Prostate gland (tissue), 2 donors: ENCODE measurements around the gene CNTNAP1. TPM values are rescaled to one million over a fixed set of nuclear protein-coding genes. Genes with fewer than 3 reads are reported as not detected.

ENCODE experiments used
- DNase-seq: peaks from one replicate; pipeline ENCODE4 v3.0.0-alpha.2; 2019; ENCODE audit warnings: low spot score
- H3K27ac ChIP-seq, 2 donors: fragments of 200-600 bp; sonication (generic); 2 replicates each; pipeline ENCODE4 v1.5.1; 2017 to 2019
- H3K27me3 ChIP-seq: fragments of 200-600 bp; sonication (generic); replicated peaks from 2 replicates; pipeline ENCODE4 v1.5.1; 2019; ENCODE audit not compliant: insufficient read depth
- H3K36me3 ChIP-seq, 2 donors: fragments of 200-600 bp; sonication (generic); 1 replicate in 1 of 2; 2 replicates in 1 of 2; pipeline versions ENCODE4 v1.5.1 to v1.8.1; 2017 to 2019
- H3K4me1 ChIP-seq: fragments of 200-600 bp; sonication (generic); replicated peaks from 2 replicates; pipeline ENCODE4 v1.5.1; 2019
- H3K4me3 ChIP-seq, 2 donors: fragments of 200-600 bp; sonication (generic); 2 replicates each; pipeline ENCODE4 v1.5.1; 2017 to 2019
- H3K9me3 ChIP-seq: fragments of 200-600 bp; sonication (generic); 2 replicates; pipeline ENCODE4 v1.5.1; 2017
- CTCF ChIP-seq, 4 experiments: fragments of 200-600 bp in 2 of 4; fragments of 450-650 bp in 2 of 4; sonication (generic) in 2 of 4; IDR thresholded peaks; 1 replicate in 3 of 4; 2 replicates in 1 of 4; pipeline ENCODE4 v1.5.1; 2016 to 2019; ENCODE audit warnings: antibody characterized with exemption in 4 of 4, mild to moderate bottlenecking in 2 of 4, moderate library complexity in 2 of 4
- POLR2A ChIP-seq: fragments of 450-650 bp; IDR thresholded peaks from one replicate; pipeline ENCODE4 v1.6.1; 2016; ENCODE audit warnings: antibody characterized with exemption, mild to moderate bottlenecking
- POLR2AphosphoS5 ChIP-seq: sonication (generic); formaldehyde crosslinking; IDR thresholded peaks from one replicate; pipeline ENCODE4 v1.6.1; 2017; ENCODE audit warnings: antibody characterized with exemption
- WGBS: methylation state at CpG from one replicate; pipeline ENCODE4 v1.1.5; 2018; 5-methylcytosine and 5-hydroxymethylcytosine counted together
- intact Hi-C: fragments of 100-400 bp; cut with DNase I; formaldehyde crosslinking; loops from one replicate; pipeline ENCODE4 v1.14.2; 2022
- total RNA-seq, 2 donors: library from RNA; depleted of rRNA; stranded (reverse); fragments of >200 nt; gene quantifications; one replicate each; pipeline ENCODE4 v1.1.0, GENCODE V29; 2016

Gene CNTNAP1
- total RNA-seq: 1 to 10 TPM; 1.9 to 9.9 TPM

- Histone ChIP-seq H3K9me3 (no peaks in the 10 kb centered on the region), H3K4me1 (peaks cover 9% of the 10 kb centered on the region), H3K4me3 (peak within 1 kb of the TSS; percentile 29 to 35), H3K36me3 (no peaks in the 10 kb centered on the region), H3K27ac (peak within 1 kb of the TSS; percentile 50 to 55), H3K27me3 (no peaks in the 10 kb centered on the region)
- intact Hi-C loops: no loop called here
- TF ChIP-seq POLR2AphosphoS5 (no peak), POLR2A (no peak), CTCF (IDR thresholded peaks at IDR 0.05) (no peak)
- DNase-seq: no peak
- WGBS: 13% methylated on average over 22 of the region's 22 CpGs
Measured at GRCh38 chr17:42681976-42682721, at the start of gene CNTNAP1. CNTNAP1 (plus strand) TSS chr17:42682531; CDS start chr17:42682830, 299 bp downstream.

GRCh38 chr17:42632949-42633444, 49.3 kb upstream of the CNTNAP1 start:
- no peaks in the 10 kb centered on the region for H3K36me3 ChIP-seq
- no peak overlapping the region for H3K4me3 ChIP-seq
- no peak overlapping the region for H3K27ac ChIP-seq
- H3K4me1 ChIP-seq: no peaks in the 10 kb centered on the region
- TF ChIP-seq POLR2AphosphoS5 (no peak), POLR2A (no peak), CTCF (IDR thresholded peaks at IDR 0.05) (no peak)
- DNase-seq: no peak
- 70% methylated on average over 9 of the region's 9 CpGs for WGBS
- H3K9me3 ChIP-seq: no peaks in the 10 kb centered on the region
- H3K27me3 ChIP-seq: no peaks in the 10 kb centered on the region
- intact Hi-C loops: no loop called here

DNA sequence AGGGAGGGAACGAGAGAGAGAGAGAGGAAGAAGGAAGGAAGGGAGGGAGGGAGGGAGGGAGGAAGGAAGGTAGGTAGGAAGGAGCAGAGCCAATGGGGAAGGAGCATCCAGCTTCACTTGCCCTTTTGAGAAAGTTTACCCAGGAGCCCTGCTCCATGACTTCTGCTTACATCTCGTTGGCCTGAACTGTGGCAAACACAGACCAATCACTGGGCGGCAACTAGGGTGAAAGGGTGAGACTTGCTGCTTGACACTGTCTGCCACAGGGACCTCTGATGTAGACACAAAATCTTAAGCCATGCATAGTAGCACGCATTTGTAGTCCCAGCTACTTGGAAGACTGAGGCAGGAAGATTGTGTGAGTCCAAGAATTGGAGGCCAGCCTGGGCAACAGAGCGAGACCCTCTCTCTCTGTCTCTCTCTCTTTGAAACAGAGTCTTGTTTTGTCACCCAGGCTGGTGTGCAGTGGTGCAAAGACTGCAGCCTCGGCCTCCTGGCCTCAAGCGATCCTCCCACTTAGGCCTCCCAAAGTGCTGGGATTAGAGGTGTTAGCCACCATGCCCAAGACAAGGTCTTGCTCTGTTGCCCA, 42.7 kb upstream of the CNTNAP1 start:
- H3K27ac ChIP-seq: no peak overlapping the region
- WGBS: 85% methylated on average over 6 of the region's 7 CpGs
- no peaks in the 10 kb centered on the region for H3K4me1 ChIP-seq
- H3K4me3 ChIP-seq: no peak overlapping the region
- no peaks in the 10 kb centered on the region for H3K36me3 ChIP-seq
- H3K27me3 ChIP-seq: no peaks in the 10 kb centered on the region
- no peak for TF ChIP-seq CTCF (IDR thresholded peaks at IDR 0.05)
- TF ChIP-seq POLR2A: no peak
- no peak for DNase-seq
- no peaks in the 10 kb centered on the region for H3K9me3 ChIP-seq
- intact Hi-C loops: no loop called here

DNA sequence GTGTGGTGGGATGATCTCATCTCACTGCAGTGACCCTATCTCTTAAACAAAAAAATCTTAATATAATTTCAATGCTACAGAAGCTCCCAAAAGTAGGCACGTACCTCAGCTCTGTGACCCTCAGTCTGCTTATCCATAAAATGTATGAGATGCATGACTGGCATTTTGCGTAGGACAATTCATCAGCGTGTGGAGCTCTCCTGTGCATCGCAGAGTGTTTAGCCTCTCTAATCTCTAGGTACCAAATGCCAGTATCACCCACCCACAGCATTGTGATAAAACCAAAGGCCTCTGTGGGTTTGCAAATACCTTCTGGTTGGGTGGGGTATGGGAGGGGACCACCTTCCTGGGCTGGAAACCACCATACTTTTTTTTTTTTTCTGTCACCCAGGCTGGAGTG, 42.2 kb upstream of the CNTNAP1 start:
- DNase-seq: no peak
- H3K4me1 ChIP-seq: no peaks in the 10 kb centered on the region
- 91% methylated on average over 4 of the region's 4 CpGs for WGBS
- no peaks in the 10 kb centered on the region for H3K36me3 ChIP-seq
- no peaks in the 10 kb centered on the region for H3K9me3 ChIP-seq
- intact Hi-C loops: no loop called here
- no peaks in the 10 kb centered on the region for H3K27me3 ChIP-seq
- TF ChIP-seq POLR2AphosphoS5 (no peak), CTCF (IDR thresholded peaks at IDR 0.05) (no peak), POLR2A (no peak)
- H3K4me3 ChIP-seq: no peak overlapping the region
- H3K27ac ChIP-seq: no peak overlapping the region

GRCh38 chr17:42642336-42642735, 40.0 kb upstream of the CNTNAP1 start:
- 58% methylated on average over 2 of the region's 2 CpGs for WGBS
- intact Hi-C loops: no loop called here
- no peak for DNase-seq
- H3K4me1 ChIP-seq: no peaks in the 10 kb centered on the region
- TF ChIP-seq POLR2AphosphoS5 (no peak), CTCF (IDR thresholded peaks at IDR 0.05) (no peak), POLR2A (no peak)
- no peak overlapping the region for H3K27ac ChIP-seq
- H3K27me3 ChIP-seq: no peaks in the 10 kb centered on the region
- no peaks in the 10 kb centered on the region for H3K36me3 ChIP-seq
- H3K9me3 ChIP-seq: no peaks in the 10 kb centered on the region
- no peak overlapping the region for H3K4me3 ChIP-seq
